Renal pelvis (tissue), 12 donors: Measurements from ENCODE around the gene ZBTB34. TPM values are rescaled to one million over a fixed set of nuclear protein-coding genes. Genes with fewer than 3 reads are reported as not detected.
A peak's percentile ranks its signal among the peaks of the same experiment; 100 is the strongest.
"Not testable (repeated sequence)": the region's sequence is repeated elsewhere in the genome, so short reads cannot be mapped to it uniquely, and the experiment has no call there.

ENCODE experiments used
- DNase-seq: peaks from one replicate; pipeline ENCODE4 v3.0.0-alpha.2; 2013
- long read RNA-seq, 16 experiments: transcript quantifications; one replicate each; lab custom pipeline, GENCODE V29; 2026
- polyA plus RNA-seq, 3 donors: library from polyadenylated mRNA; unstranded; fragments of 120-200 nt; gene quantifications; one replicate each; pipeline ENCODE4 v1.2.1, GENCODE V29; 2013; ENCODE audit not compliant: insufficient read length in 3 of 3

ZBTB34 gene, protein sequence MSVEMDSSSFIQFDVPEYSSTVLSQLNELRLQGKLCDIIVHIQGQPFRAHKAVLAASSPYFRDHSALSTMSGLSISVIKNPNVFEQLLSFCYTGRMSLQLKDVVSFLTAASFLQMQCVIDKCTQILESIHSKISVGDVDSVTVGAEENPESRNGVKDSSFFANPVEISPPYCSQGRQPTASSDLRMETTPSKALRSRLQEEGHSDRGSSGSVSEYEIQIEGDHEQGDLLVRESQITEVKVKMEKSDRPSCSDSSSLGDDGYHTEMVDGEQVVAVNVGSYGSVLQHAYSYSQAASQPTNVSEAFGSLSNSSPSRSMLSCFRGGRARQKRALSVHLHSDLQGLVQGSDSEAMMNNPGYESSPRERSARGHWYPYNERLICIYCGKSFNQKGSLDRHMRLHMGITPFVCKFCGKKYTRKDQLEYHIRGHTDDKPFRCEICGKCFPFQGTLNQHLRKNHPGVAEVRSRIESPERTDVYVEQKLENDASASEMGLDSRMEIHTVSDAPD
- 10 to 100 TPM; 18.6 to 20.5 (median 20.2) TPM for polyA plus RNA-seq
- long read RNA-seq, donor 1, full-length matches to known transcripts, result 31 of 31 reads
- long read RNA-seq, donor 1, partial matches to known transcripts, result 0 of 31 reads
- long read RNA-seq, donor 1, other reads (novel, unspliced or antisense), result 0 of 31 reads
- long read RNA-seq, donor 2, full-length matches to known transcripts, result 20 of 20 reads
- long read RNA-seq, donor 2, partial matches to known transcripts, result 0 of 20 reads
- long read RNA-seq, donor 2, other reads (novel, unspliced or antisense), result 0 of 20 reads
- long read RNA-seq, donor 3, full-length matches to known transcripts, result 28 of 28 reads
- long read RNA-seq, donor 3, partial matches to known transcripts, result 0 of 28 reads
- long read RNA-seq, donor 3, other reads (novel, unspliced or antisense), result 0 of 28 reads
- long read RNA-seq, donor 4, full-length matches to known transcripts, result 18 of 18 reads
- long read RNA-seq, donor 4, partial matches to known transcripts, result 0 of 18 reads
- long read RNA-seq, donor 4, other reads (novel, unspliced or antisense), result 0 of 18 reads
- long read RNA-seq, donor 5, full-length matches to known transcripts, result 6 of 6 reads
- long read RNA-seq, donor 5, partial matches to known transcripts, result 0 of 6 reads
- long read RNA-seq, donor 5, other reads (novel, unspliced or antisense), result 0 of 6 reads
- long read RNA-seq, donor 6, full-length matches to known transcripts, result 29 of 29 reads
- long read RNA-seq, donor 6, partial matches to known transcripts, result 0 of 29 reads
- long read RNA-seq, donor 6, other reads (novel, unspliced or antisense), result 0 of 29 reads
- long read RNA-seq, donor 7, full-length matches to known transcripts, result 31 of 31 reads
- long read RNA-seq, donor 7, partial matches to known transcripts, result 0 of 31 reads
- long read RNA-seq, donor 7, other reads (novel, unspliced or antisense), result 0 of 31 reads
- long read RNA-seq, donor 8, full-length matches to known transcripts, result 16 of 16 reads
- long read RNA-seq, donor 8, partial matches to known transcripts, result 0 of 16 reads
- long read RNA-seq, donor 8, other reads (novel, unspliced or antisense), result 0 of 16 reads
- long read RNA-seq, donor 9, full-length matches to known transcripts, result 34 of 34 reads
- long read RNA-seq, donor 9, partial matches to known transcripts, result 0 of 34 reads
- long read RNA-seq, donor 9, other reads (novel, unspliced or antisense), result 0 of 34 reads
- long read RNA-seq, donor 10, full-length matches to known transcripts, result 26 of 26 reads
- long read RNA-seq, donor 10, partial matches to known transcripts, result 0 of 26 reads
- long read RNA-seq, donor 10, other reads (novel, unspliced or antisense), result 0 of 26 reads
- long read RNA-seq, donor 11, full-length matches to known transcripts, result 24 of 24 reads
- long read RNA-seq, donor 11, partial matches to known transcripts, result 0 of 24 reads
- long read RNA-seq, donor 11, other reads (novel, unspliced or antisense), result 0 of 24 reads
- long read RNA-seq, donor 12, full-length matches to known transcripts, result 31 of 31 reads
- long read RNA-seq, donor 12, partial matches to known transcripts, result 0 of 31 reads
- long read RNA-seq, donor 12, other reads (novel, unspliced or antisense), result 0 of 31 reads
- long read RNA-seq, donor 13, full-length matches to known transcripts, result 20 of 20 reads
- long read RNA-seq, donor 13, partial matches to known transcripts, result 0 of 20 reads
- long read RNA-seq, donor 13, other reads (novel, unspliced or antisense), result 0 of 20 reads
- long read RNA-seq, donor 14, result 0 reads
- long read RNA-seq, donor 15, full-length matches to known transcripts, result 22 of 22 reads
- long read RNA-seq, donor 15, partial matches to known transcripts, result 0 of 22 reads
- long read RNA-seq, donor 15, other reads (novel, unspliced or antisense), result 0 of 22 reads
- long read RNA-seq, donor 16, full-length matches to known transcripts, result 29 of 29 reads
- long read RNA-seq, donor 16, partial matches to known transcripts, result 0 of 29 reads
- long read RNA-seq, donor 16, other reads (novel, unspliced or antisense), result 0 of 29 reads

DNA sequence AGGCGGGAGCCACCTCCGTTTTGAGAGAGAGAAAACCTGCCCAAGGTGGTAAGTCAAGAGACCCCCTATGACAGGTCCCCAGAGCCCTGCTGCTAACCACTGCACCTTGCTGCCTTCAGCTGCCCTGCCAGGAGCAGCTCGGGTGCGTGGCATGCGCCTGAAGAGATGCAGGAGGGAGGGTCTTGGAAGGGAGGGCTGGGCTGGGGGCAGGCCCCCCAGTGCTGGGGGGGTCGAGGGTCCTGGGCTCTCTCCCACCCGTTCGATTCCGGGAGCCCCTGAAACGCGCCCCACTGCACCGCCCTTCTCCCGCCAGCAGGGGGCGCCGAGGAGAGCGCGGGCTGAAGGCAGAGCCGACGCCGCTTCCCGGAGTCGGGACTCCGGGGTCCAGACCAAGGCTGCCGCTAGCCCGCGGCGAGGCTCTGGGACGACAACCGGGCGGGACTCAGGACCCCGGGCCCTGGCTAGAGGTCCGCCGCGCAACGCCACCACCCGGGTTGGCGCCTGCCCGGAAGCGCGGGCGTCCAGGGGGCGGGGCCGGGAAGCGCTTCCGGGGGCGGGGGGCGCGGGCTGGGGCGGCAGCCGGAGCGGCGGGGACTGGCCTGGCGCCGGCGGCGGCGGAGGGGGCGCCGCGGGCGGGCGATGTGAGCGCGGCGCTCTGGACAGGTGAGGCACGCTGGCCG, at the start of gene ZBTB34:
ZBTB34 (plus strand) TSS at position 563 of the 680 bp plus-strand sequence. CDS start 18,761 bp downstream, outside the sequence.
- DNase-seq, result peak; percentile 64

DNA sequence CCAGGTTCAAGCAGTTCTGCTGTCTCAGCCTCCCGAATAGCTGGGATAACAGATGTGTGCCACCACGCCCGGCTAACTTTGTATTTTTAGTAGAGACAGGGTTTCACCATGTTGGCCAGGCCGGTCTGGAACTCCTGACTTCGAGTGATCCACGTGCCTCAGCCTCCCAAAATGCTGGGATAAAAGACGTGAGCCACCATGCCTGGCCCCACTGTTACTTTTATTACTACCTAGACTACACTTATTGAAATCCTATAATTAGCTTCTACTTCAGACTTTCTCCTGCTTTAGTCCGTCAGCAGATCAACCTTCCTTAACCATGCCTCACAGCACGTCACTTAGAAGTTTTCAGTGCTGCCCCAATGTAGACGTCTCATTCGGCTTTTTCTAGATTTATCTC, 47.4 kb upstream of the ZBTB34 start:
- DNase-seq, result no peak

GRCh38 chr9:126814091-126814490, 46.3 kb upstream of the ZBTB34 start:
- DNase-seq, result no peak

DNA sequence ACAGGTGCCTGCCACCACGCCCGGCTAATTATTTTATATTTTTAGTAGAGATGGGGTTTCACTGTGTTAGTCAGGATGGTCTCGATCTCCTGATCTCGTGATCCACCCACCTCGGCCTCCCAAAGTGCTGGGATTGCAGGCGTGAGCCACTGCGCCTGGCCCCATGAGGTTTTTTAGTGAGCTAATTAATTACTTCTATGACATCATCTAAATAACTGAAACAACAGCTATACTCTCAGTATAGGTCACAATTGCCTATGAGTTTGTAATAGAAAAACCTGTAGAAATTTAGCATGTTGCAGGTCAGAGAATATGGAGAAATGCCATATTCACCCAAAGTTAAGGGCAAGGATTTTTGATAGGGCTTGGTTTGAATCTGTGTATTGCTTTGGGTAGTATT, 42.8 kb upstream of the ZBTB34 start:
- not testable (repeated sequence) for DNase-seq

DNA sequence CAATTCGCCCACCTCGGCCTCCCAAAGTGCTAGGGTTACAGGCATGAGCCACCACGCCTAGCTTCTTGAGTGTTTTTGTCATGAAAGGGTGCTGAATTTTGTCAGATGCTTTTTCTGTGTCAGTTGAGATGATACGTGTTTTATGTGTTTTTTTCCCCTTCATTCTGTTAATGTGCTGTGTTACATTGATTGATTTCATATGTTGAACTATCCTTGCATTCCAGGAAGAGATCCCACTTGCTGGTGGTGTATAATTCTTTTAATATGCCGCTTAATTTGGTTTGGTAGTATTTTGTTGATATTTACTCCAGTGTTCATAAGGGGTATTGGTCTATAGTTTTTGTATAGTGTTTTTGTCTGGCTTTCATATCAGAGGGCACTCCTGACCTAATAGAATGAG, 42.0 kb upstream of the ZBTB34 start:
- no peak for DNase-seq

GRCh38 chr9:126819482-126819881, 41.0 kb upstream of the ZBTB34 start:
- DNase-seq, result no peak

DNA sequence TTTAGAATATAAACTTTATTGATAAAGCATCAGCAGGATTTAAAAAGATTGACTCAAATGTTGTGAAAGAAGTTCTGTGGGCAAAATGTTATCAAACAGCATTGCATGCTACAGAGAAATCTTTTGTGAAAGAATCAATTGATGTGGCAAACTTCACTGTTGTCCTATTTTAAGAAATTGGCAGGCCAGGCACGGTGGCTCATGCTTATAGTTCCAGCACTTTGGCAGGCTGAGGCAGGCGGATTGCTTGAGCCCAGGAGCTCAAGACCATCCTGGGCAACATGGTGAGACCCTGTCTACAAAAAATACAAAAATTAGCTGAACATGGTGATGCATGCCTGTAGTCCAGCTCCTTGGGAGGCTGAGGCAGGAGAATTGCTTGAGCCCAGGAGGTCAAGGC, 38.2 kb upstream of the ZBTB34 start:
- DNase-seq, result no peak

DNA sequence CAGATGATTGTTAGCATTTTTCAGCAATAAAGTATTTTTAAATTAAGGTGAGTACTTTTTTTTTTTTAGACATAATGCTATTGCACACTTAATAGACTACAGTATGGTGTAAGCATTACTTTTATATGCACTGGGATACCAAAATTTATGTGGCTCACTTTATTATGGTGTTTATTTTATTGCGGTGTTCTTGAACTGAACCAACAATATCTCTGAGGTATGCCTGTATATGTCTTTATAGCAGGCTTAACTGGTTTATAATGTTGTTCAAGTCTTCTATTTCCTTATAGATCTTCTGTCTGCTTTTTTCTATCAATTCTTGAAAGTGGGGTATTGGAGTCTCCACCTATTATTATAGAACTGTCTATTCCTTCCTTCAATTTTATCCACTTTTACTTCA, 37.6 kb upstream of the ZBTB34 start:
- DNase-seq, result no peak

GRCh38 chr9:126824052-126824451, 36.4 kb upstream of the ZBTB34 start:
- DNase-seq, result not testable (repeated sequence)

GRCh38 chr9:126827227-126827626, 33.2 kb upstream of the ZBTB34 start:
- no peak for DNase-seq

DNA sequence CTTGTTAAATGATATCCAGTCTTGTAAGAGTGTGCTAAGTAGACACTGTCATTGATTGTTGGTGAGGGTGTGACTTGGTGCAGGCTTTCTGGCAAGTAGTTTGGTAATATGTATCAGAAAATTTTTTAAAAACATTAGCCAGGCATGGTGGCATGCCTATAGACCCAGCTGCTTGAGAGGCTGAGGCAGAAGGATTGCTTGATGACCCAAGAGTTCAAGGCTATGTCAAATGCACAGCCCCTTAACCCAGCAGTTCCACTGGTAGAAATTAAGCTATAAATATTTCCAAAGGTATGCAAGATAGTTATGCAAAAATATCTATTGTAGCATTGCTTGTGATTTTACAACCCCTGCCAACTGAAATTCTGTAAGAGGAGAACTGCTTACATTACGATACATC, 31.4 kb upstream of the ZBTB34 start:
- no peak for DNase-seq

- DNase-seq, result no peak
Measured at GRCh38 chr9:126830827-126831226, 29.6 kb upstream of the ZBTB34 start.

GRCh38 chr9:126832440-126832839, 28.0 kb upstream of the ZBTB34 start:
- no peak for DNase-seq

DNA sequence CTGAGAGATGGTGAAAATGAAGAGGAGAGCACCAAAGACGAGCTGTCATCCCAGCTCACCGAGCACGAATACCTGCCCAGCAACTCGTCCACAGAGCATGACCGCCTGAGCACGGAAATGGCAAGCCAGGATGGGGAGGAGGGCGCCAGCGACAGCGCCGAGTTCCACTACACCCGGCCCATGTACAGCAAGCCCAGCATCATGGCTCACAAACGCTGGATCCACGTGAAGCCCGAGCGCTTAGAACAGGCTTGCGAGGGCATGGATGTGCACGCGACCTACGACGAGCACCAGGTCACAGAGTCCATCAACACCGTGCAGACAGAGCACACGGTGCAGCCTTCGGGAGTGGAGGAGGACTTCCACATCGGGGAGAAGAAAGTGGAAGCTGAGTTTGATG, 27.4 kb upstream of the ZBTB34 start:
- DNase-seq, result no peak

DNA sequence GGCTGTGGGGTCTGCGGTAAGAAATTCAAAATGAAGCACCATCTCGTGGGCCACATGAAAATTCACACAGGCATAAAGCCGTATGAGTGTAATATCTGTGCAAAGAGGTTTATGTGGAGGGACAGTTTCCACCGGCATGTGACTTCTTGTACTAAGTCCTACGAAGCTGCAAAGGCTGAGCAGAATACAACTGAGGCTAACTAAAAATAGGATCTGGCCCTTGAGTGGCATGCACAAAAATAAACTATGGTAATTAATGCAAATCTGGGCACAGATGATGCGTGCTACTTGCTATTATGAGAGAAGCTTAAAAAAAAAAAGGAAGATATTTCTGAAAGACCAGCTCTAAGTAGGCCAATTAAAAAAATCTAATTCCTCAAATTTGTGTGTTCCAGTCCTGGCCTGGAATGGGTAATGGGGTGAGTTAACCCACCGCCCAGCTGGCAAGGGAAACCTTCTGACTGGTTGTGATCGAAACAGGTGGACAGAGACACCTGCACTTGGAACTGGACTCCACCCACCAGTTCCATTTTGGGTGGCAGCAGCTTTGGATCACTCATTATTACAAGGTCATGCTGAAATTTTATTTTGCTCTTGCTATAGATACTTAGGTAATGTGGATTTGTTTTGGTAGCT, 26.6 kb upstream of the ZBTB34 start:
- no peak for DNase-seq

DNA sequence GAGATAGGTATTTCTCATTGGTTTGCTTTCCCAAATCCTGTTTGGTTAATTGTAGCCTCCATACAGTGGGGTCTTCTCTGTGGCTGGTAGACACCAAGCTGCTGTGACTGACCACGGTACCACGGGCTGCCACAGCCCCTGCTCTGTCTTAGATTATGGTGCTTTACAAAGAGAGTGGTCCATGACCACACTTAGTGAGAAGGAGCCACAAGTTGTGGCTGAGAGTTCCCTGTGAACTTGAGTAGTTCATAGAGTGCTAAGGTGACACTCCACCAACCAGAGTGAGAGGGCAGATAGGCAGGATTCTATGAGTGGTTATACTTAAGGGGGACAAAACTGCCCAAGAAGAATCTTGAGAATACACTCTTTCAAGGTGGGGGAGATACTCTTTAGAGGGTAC, 25.8 kb upstream of the ZBTB34 start:
- no peak for DNase-seq

GRCh38 chr9:126836216-126836615, 24.2 kb upstream of the ZBTB34 start:
- no peak for DNase-seq
